Neuron (in vitro differentiated cells): ENCODE data around the gene MDP1.

Experiments
- H2AFZ ChIP-seq: one replicate; pipeline ENCODE4 v1.6.1; 2013; ENCODE audit warnings: low read depth, mild to moderate bottlenecking, inconsistent platforms, low read length, moderate library complexity
- H3K27me3 ChIP-seq: one replicate; pipeline ENCODE4 v1.6.1; 2013; ENCODE audit warnings: low read length; ENCODE audit not compliant: insufficient read depth
- H3K36me3 ChIP-seq: one replicate; pipeline ENCODE4 v1.6.1; 2013; ENCODE audit warnings: low read length; ENCODE audit not compliant: insufficient read depth
- H3K4me1 ChIP-seq: one replicate; pipeline ENCODE4 v1.6.1; 2013; ENCODE audit warnings: low read length; ENCODE audit not compliant: insufficient read depth
- H3K4me3 ChIP-seq: 2 replicates; pipeline ENCODE4 v1.5.1; 2013; ENCODE audit warnings: mild to moderate bottlenecking, low read length, moderate library complexity
- H3K9me3 ChIP-seq: one replicate; pipeline ENCODE4 v1.6.1; 2013; ENCODE audit warnings: low read length

MDP1 gene

GRCh38 chr14:24194873-24195185 is 21.0 kb downstream of the MDP1 start:
- Histone ChIP-seq H3K4me1 (peaks cover 21% of the 10 kb centered on the region), H3K4me3 (peak overlapping the region; percentile 77), H3K27me3 (no peaks in the 10 kb centered on the region), H3K36me3 (peaks cover 36% of the 10 kb centered on the region), H3K9me3 (no peaks in the 10 kb centered on the region), H2AFZ (peak overlapping the region; percentile 78)

GRCh38 chr14:24194186-24194872 is 21.5 kb downstream of the MDP1 start:
- Histone ChIP-seq H3K4me3 (peak overlapping the region; percentile 77), H2AFZ (no peak overlapping the region), H3K36me3 (peaks cover 36% of the 10 kb centered on the region), H3K4me1 (peaks cover 25% of the 10 kb centered on the region), H3K9me3 (no peaks in the 10 kb centered on the region), H3K27me3 (no peaks in the 10 kb centered on the region)

- Histone ChIP-seq H3K27me3 (no peaks in the 10 kb centered on the region), H2AFZ (no peak overlapping the region), H3K4me3 (no peak overlapping the region), H3K36me3 (peaks cover 28% of the 10 kb centered on the region), H3K9me3 (no peaks in the 10 kb centered on the region), H3K4me1 (peaks cover 32% of the 10 kb centered on the region)
These were observed 22.9 kb downstream of the MDP1 start for GRCh38 chr14:24192933-24193332.

GRCh38 chr14:24190416-24190815 is 25.4 kb downstream of the MDP1 start:
- Histone ChIP-seq H2AFZ (no peak overlapping the region), H3K27me3 (no peaks in the 10 kb centered on the region), H3K9me3 (no peaks in the 10 kb centered on the region), H3K4me1 (peaks cover 30% of the 10 kb centered on the region), H3K36me3 (peaks cover 44% of the 10 kb centered on the region), H3K4me3 (no peak overlapping the region)

GRCh38 chr14:24189460-24189859 is 26.4 kb downstream of the MDP1 start:
- Histone ChIP-seq H2AFZ (no peak overlapping the region), H3K9me3 (no peaks in the 10 kb centered on the region), H3K27me3 (no peaks in the 10 kb centered on the region), H3K36me3 (peaks cover 54% of the 10 kb centered on the region), H3K4me1 (peaks cover 24% of the 10 kb centered on the region), H3K4me3 (peak overlapping the region; percentile 69)

- Histone ChIP-seq H3K4me3 (peak overlapping the region; percentile 69), H3K4me1 (peaks cover 23% of the 10 kb centered on the region), H2AFZ (no peak overlapping the region), H3K27me3 (no peaks in the 10 kb centered on the region), H3K36me3 (peaks cover 55% of the 10 kb centered on the region), H3K9me3 (no peaks in the 10 kb centered on the region)
These were observed 26.8 kb downstream of the MDP1 start for GRCh38 chr14:24189059-24189375.

- Histone ChIP-seq H3K4me3 (peak within 1 kb of the TSS; percentile 69), H3K4me1 (peaks cover 23% of the 10 kb centered on the region), H2AFZ (no peak within 1 kb of the TSS), H3K36me3 (peaks cover 58% of the 10 kb centered on the region), H3K27me3 (no peaks in the 10 kb centered on the region), H3K9me3 (no peaks in the 10 kb centered on the region)
These were observed 27.4 kb downstream of the MDP1 start, which contains the start of gene IPO4 for GRCh38 chr14:24188251-24189058. TSS of gene IPO4 (minus strand) at chr14:24188816. CDS start at chr14:24188787, 29 bp downstream.

GRCh38 chr14:24187539-24187915 is 28.3 kb downstream of the MDP1 start:
- Histone ChIP-seq H3K4me3 (peak overlapping the region; percentile 69), H3K9me3 (no peaks in the 10 kb centered on the region), H2AFZ (no peak overlapping the region), H3K36me3 (peaks cover 61% of the 10 kb centered on the region), H3K4me1 (peaks cover 23% of the 10 kb centered on the region), H3K27me3 (no peaks in the 10 kb centered on the region)

- no peak overlapping the region for H2AFZ ChIP-seq
- no peak overlapping the region for H3K4me3 ChIP-seq
- H3K27me3 ChIP-seq, result no peaks in the 10 kb centered on the region
- H3K9me3 ChIP-seq, result no peaks in the 10 kb centered on the region
- H3K36me3 ChIP-seq, result peaks cover 61% of the 10 kb centered on the region
- peaks cover 20% of the 10 kb centered on the region for H3K4me1 ChIP-seq
These were observed 28.9 kb downstream of the MDP1 start for GRCh38 chr14:24186831-24187538.

- Histone ChIP-seq H3K4me3 (no peak overlapping the region), H2AFZ (no peak overlapping the region), H3K27me3 (no peaks in the 10 kb centered on the region), H3K9me3 (no peaks in the 10 kb centered on the region), H3K36me3 (peaks cover 67% of the 10 kb centered on the region), H3K4me1 (peaks cover 20% of the 10 kb centered on the region)
These were observed 30.1 kb downstream of the MDP1 start for GRCh38 chr14:24185741-24186140.

- H3K9me3 ChIP-seq, result no peaks in the 10 kb centered on the region
- H3K36me3 ChIP-seq, result peaks cover 68% of the 10 kb centered on the region
- peaks cover 20% of the 10 kb centered on the region for H3K4me1 ChIP-seq
- H3K4me3 ChIP-seq, result no peak overlapping the region
- no peaks in the 10 kb centered on the region for H3K27me3 ChIP-seq
- H2AFZ ChIP-seq, result no peak overlapping the region
These were observed 30.8 kb downstream of the MDP1 start for GRCh38 chr14:24185026-24185425.

GRCh38 chr14:24184104-24184970 is 31.5 kb downstream of the MDP1 start:
- Histone ChIP-seq H3K9me3 (no peaks in the 10 kb centered on the region), H3K4me3 (no peak overlapping the region), H3K27me3 (no peaks in the 10 kb centered on the region), H3K36me3 (peaks cover 73% of the 10 kb centered on the region), H3K4me1 (peaks cover 16% of the 10 kb centered on the region), H2AFZ (no peak overlapping the region)
